HepG2 (cell line): ENCODE results near the gene CASP12.

ENCODE experiments used
- ATF3 ChIP-seq: sonication (generic); formaldehyde crosslinking; IDR thresholded peaks from 2 replicates; pipeline ENCODE4 v1.4.0; 2020; ENCODE audit warnings: missing genetic modification reagents
- CTCF ChIP-seq: sonication (generic); formaldehyde crosslinking; IDR thresholded peaks from 2 replicates; pipeline ENCODE4 v1.5.0; 2020; ENCODE audit warnings: mild to moderate bottlenecking, missing genetic modification reagents, moderate library complexity
- EZH2 ChIP-seq: conservative IDR thresholded peaks from 2 replicates; pipeline ENCODE4 v1.6.1; 2012; ENCODE audit warnings: mild to moderate bottlenecking, low read depth, low read length, moderate library complexity
- FOXP4 ChIP-seq: sonication (generic); formaldehyde crosslinking; IDR thresholded peaks from 2 replicates; pipeline ENCODE4 v1.4.0; 2020; ENCODE audit warnings: missing genetic modification reagents
- GABPA ChIP-seq, 2 experiments: IDR thresholded peaks; 2 replicates each; pipeline ENCODE4 v1.6.1; 2011 to 2016; ENCODE audit warnings: low read depth in 2 of 2, low read length in 1 of 2, missing biosample characterization in 1 of 2, missing genetic modification characterization in 1 of 2
- MBD4 ChIP-seq: IDR thresholded peaks from 2 replicates; pipeline ENCODE4 v1.6.1; 2012; ENCODE audit warnings: low read length, inconsistent platforms, borderline replicate concordance
- PRDM15 ChIP-seq: sonication (generic); formaldehyde crosslinking; IDR thresholded peaks from 2 replicates; pipeline ENCODE4 v1.4.0; 2020; ENCODE audit warnings: missing genetic modification reagents
- SAP130 ChIP-seq: IDR thresholded peaks from 2 replicates; pipeline ENCODE4 v1.6.1; 2016; ENCODE audit warnings: low read depth
- STAG1 ChIP-seq: sonication (generic); formaldehyde crosslinking; IDR thresholded peaks from 2 replicates; pipeline ENCODE4 v1.4.0; 2020; ENCODE audit warnings: missing genetic modification reagents
- TCF12 ChIP-seq, 2 experiments: fragments of 450-650 bp in 1 of 2; sonication (generic) in 1 of 2; formaldehyde crosslinking in 1 of 2; IDR thresholded peaks; 2 replicates each; pipeline versions ENCODE4 v1.6.1 to v1.8.0; 2017 to 2022; ENCODE audit warnings: antibody characterized with exemption in 1 of 2, mild to moderate bottlenecking in 1 of 2, missing genetic modification reagents in 1 of 2, moderate library complexity in 1 of 2
- UBTF ChIP-seq: sonication (generic); formaldehyde crosslinking; IDR thresholded peaks from 2 replicates; pipeline ENCODE4 v1.4.0; 2020; ENCODE audit warnings: mild to moderate bottlenecking, missing genetic modification reagents
- ZNF143 ChIP-seq: sonication (generic); formaldehyde crosslinking; IDR thresholded peaks from 2 replicates; pipeline ENCODE4 v1.4.0; 2020; ENCODE audit warnings: missing genetic modification reagents
- ZNF232 ChIP-seq: sonication (generic); formaldehyde crosslinking; IDR thresholded peaks from 2 replicates; pipeline ENCODE4 v1.4.0; 2020; ENCODE audit warnings: missing genetic modification reagents, borderline replicate concordance
- ZNF282 ChIP-seq: fragments of 450-650 bp; IDR thresholded peaks from 2 replicates; pipeline ENCODE4 v1.6.1; 2018; ENCODE audit not compliant: partially characterized antibody

- TF ChIP-seq CTCF (CRISPR knock-in tag) (no peak), STAG1 (CRISPR knock-in tag) (no peak), UBTF (CRISPR knock-in tag) (no peak), PRDM15 (no peak), ZNF143 (CRISPR knock-in tag) (no peak), TCF12 (IDR thresholded peaks at IDR 0.05) (no peak), TCF12 (CRISPR knock-in tag; IDR thresholded peaks at IDR 0.05) (no peak), ZNF282 (no peak), FOXP4 (no peak), ATF3 (CRISPR knock-in tag) (no peak), MBD4 (no peak), SAP130 (no peak), EZH2 (no peak), ZNF232 (CRISPR knock-in tag) (no peak), GABPA (IDR thresholded peaks at IDR 0.05; ENCODE audit: low read depth, low read length) (no peak), GABPA (CRISPR knock-in tag; IDR thresholded peaks at IDR 0.05; ENCODE audit: low read depth) (no peak)
Observed at GRCh38 chr11:104841185-104841584, 57.1 kb downstream of the CASP12 start.
